Measurements from ENCODE around the gene ZNF362.

ZNF362 gene

GRCh38 chr1:33334081-33334552 is 77.8 kb downstream of the ZNF362 start:
- TF ChIP-seq, protein P1, sequence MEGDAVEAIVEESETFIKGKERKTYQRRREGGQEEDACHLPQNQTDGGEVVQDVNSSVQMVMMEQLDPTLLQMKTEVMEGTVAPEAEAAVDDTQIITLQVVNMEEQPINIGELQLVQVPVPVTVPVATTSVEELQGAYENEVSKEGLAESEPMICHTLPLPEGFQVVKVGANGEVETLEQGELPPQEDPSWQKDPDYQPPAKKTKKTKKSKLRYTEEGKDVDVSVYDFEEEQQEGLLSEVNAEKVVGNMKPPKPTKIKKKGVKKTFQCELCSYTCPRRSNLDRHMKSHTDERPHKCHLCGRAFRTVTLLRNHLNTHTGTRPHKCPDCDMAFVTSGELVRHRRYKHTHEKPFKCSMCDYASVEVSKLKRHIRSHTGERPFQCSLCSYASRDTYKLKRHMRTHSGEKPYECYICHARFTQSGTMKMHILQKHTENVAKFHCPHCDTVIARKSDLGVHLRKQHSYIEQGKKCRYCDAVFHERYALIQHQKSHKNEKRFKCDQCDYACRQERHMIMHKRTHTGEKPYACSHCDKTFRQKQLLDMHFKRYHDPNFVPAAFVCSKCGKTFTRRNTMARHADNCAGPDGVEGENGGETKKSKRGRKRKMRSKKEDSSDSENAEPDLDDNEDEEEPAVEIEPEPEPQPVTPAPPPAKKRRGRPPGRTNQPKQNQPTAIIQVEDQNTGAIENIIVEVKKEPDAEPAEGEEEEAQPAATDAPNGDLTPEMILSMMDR (IDR thresholded peaks at IDR 0.05; ENCODE audit: insufficient read depth, low read length, poor library complexity, severe bottlenecking), result no peak
- H3K27me3 ChIP-seq (replicated peaks; ENCODE audit: control insufficient read depth, insufficient read depth, low read length), result no peaks in the 10 kb centered on the region
- H3K36me3 ChIP-seq (ENCODE audit: control insufficient read depth, insufficient read depth, low read length), result peaks cover 12% of the 10 kb centered on the region
- no peak overlapping the region for H3K4me3 ChIP-seq (replicated peaks; ENCODE audit: low read depth, low read length)
- DNase-seq (ENCODE audit: extremely low read depth, insufficient read length), result no peak

- no peak for DNase-seq (ENCODE audit: extremely low read depth, insufficient read length)
- peaks cover 6% of the 10 kb centered on the region for H3K36me3 ChIP-seq (ENCODE audit: control insufficient read depth, insufficient read depth, low read length)
- no peaks in the 10 kb centered on the region for H3K27me3 ChIP-seq (replicated peaks; ENCODE audit: control insufficient read depth, insufficient read depth, low read length)
- H3K4me3 ChIP-seq (replicated peaks; ENCODE audit: low read depth, low read length), result no peak overlapping the region
- TF ChIP-seq, protein P1 (IDR thresholded peaks at IDR 0.05; ENCODE audit: insufficient read depth, low read length, poor library complexity, severe bottlenecking), result no peak
Measured at GRCh38 chr1:33335020-33335419, 78.7 kb downstream of the ZNF362 start.

GRCh38 chr1:33336580-33336979 is 80.3 kb downstream of the ZNF362 start:
- TF ChIP-seq, protein P1 (IDR thresholded peaks at IDR 0.05; ENCODE audit: insufficient read depth, low read length, poor library complexity, severe bottlenecking), result no peak
- no peak for DNase-seq (ENCODE audit: extremely low read depth, insufficient read length)
- Histone ChIP-seq H3K4me3 (replicated peaks; ENCODE audit: low read depth, low read length) (no peak overlapping the region), H3K27me3 (replicated peaks; ENCODE audit: control insufficient read depth, insufficient read depth, low read length) (no peaks in the 10 kb centered on the region), H3K36me3 (ENCODE audit: control insufficient read depth, insufficient read depth, low read length) (peaks cover 5% of the 10 kb centered on the region; the same call in 1 of the 2 replicates)

DNA sequence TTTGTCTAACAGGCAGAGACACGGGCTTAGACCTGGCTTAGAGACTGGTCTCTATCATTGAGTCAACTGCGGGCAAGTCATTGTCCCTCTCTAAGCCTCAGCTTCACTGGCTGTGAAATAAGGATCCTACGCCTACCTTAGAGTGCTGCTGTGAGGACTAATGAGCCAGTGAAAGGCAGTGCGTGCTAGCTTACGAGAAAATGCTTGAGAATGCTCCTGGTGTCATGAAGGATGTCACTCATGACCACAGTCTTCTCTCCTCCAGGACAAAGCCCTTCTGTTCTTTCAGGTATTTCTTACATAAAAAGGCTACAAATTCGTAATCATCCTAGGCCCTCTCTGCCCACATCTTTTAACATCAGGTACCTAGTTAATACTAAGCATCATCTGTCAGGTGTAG is 81.1 kb downstream of the ZNF362 start:
- Histone ChIP-seq H3K27me3 (replicated peaks; ENCODE audit: control insufficient read depth, insufficient read depth, low read length) (no peaks in the 10 kb centered on the region), H3K36me3 (ENCODE audit: control insufficient read depth, insufficient read depth, low read length) (peaks cover 2% of the 10 kb centered on the region; the same call in 1 of the 2 replicates), H3K4me3 (replicated peaks; ENCODE audit: low read depth, low read length) (no peak overlapping the region)
- DNase-seq (ENCODE audit: extremely low read depth, insufficient read length), result no peak
- TF ChIP-seq, protein P1 (IDR thresholded peaks at IDR 0.05; ENCODE audit: insufficient read depth, low read length, poor library complexity, severe bottlenecking), result no peak

- TF ChIP-seq, protein P1 (IDR thresholded peaks at IDR 0.05; ENCODE audit: insufficient read depth, low read length, poor library complexity, severe bottlenecking), result no peak
- Histone ChIP-seq H3K36me3 (ENCODE audit: control insufficient read depth, insufficient read depth, low read length) (peaks cover 2% of the 10 kb centered on the region; the same call in 1 of the 2 replicates), H3K27me3 (replicated peaks; ENCODE audit: control insufficient read depth, insufficient read depth, low read length) (no peaks in the 10 kb centered on the region), H3K4me3 (replicated peaks; ENCODE audit: low read depth, low read length) (no peak overlapping the region)
- no peak for DNase-seq (ENCODE audit: extremely low read depth, insufficient read length)
Measured at GRCh38 chr1:33338048-33338439, 81.8 kb downstream of the ZNF362 start.

Measured in GM06990 (cell line).